Upper lobe of right lung (tissue), 1 donor: ENCODE data around the gene ASIC2. TPM values are rescaled to one million over a fixed set of nuclear protein-coding genes. Genes with fewer than 3 reads are reported as not detected.

Experiments
- ATAC-seq: fragments of 200-7000 bp; cut with Tn5 transposase; one replicate; pipeline ENCODE4 v1.9.1; 2020; ENCODE audit warnings: mild to moderate bottlenecking, moderate library complexity
- DNase-seq: peaks from one replicate; pipeline ENCODE4 v3.0.0-alpha.2; 2020
- H3K27ac ChIP-seq: fragments of 200-600 bp; one replicate; pipeline ENCODE4 v1.8.0; 2022
- H3K27me3 ChIP-seq: fragments of 200-600 bp; one replicate; pipeline ENCODE4 v1.8.0; 2022; ENCODE audit warnings: mild to moderate bottlenecking
- H3K36me3 ChIP-seq: fragments of 200-600 bp; one replicate; pipeline ENCODE4 v1.8.0; 2022
- H3K4me1 ChIP-seq: fragments of 200-600 bp; one replicate; pipeline ENCODE4 v1.8.0; 2022
- H3K4me3 ChIP-seq: fragments of 200-600 bp; one replicate; pipeline ENCODE4 v1.8.0; 2022; ENCODE audit warnings: mild to moderate bottlenecking
- H3K9me3 ChIP-seq: fragments of 200-600 bp; one replicate; pipeline ENCODE4 v1.8.0; 2022
- intact Hi-C: fragments of 100-400 bp; cut with DNase I; formaldehyde crosslinking; loops from one replicate; pipeline ENCODE4 v1.11.0; 2022
- total RNA-seq: library from RNA; stranded (reverse); fragmentation: NEBNext Ultra II Directional; extraction: Animal tissue kit (Norgen Biotek cat#: 25700); gene quantifications from one replicate; pipeline ENCODE4 v1.2.1, GENCODE V29; 2021
- TF ChIP-seq, protein P1 (sequence below): fragments of 200-600 bp; IDR thresholded peaks from one replicate; pipeline ENCODE4 v1.8.0; 2022; ENCODE audit warnings: antibody characterized with exemption
- donor health status: DM: no; HTN: yes; CAD: no; lungs with severe emphysema.

ASIC2 gene
- total RNA-seq, 1 donor from 2014 or later, result not detected

DNA sequence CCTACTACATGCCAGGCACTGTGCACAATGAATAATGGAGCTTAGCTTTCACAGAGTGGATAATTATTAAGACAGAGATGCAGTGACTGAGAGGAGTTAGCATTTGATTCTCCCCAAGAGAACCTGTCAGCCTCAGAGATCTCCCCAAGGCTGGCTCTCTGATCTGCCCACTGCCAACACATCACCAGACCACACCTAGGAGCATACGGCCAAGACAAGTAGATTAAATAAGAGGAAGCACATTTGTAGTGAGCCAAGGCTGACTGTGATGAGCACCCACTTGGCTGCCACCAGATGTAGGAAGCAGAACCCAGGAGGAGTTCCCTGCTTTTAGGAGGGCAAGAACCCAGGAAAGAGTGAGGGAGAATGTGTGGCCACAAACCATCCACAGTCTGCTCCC, 171.3 kb downstream of the ASIC2 start:
- DNase-seq (no peak), ATAC-seq (no peak)
- Histone ChIP-seq H3K36me3 (no peaks in the 10 kb centered on the region), H3K27me3 (no peaks in the 10 kb centered on the region), H3K4me1 (no peaks in the 10 kb centered on the region), H3K4me3 (no peak overlapping the region), H3K27ac (no peak overlapping the region), H3K9me3 (no peaks in the 10 kb centered on the region)
- TF ChIP-seq, protein P1, sequence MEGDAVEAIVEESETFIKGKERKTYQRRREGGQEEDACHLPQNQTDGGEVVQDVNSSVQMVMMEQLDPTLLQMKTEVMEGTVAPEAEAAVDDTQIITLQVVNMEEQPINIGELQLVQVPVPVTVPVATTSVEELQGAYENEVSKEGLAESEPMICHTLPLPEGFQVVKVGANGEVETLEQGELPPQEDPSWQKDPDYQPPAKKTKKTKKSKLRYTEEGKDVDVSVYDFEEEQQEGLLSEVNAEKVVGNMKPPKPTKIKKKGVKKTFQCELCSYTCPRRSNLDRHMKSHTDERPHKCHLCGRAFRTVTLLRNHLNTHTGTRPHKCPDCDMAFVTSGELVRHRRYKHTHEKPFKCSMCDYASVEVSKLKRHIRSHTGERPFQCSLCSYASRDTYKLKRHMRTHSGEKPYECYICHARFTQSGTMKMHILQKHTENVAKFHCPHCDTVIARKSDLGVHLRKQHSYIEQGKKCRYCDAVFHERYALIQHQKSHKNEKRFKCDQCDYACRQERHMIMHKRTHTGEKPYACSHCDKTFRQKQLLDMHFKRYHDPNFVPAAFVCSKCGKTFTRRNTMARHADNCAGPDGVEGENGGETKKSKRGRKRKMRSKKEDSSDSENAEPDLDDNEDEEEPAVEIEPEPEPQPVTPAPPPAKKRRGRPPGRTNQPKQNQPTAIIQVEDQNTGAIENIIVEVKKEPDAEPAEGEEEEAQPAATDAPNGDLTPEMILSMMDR, result no peak
- intact Hi-C loops, result no loop called here

DNA sequence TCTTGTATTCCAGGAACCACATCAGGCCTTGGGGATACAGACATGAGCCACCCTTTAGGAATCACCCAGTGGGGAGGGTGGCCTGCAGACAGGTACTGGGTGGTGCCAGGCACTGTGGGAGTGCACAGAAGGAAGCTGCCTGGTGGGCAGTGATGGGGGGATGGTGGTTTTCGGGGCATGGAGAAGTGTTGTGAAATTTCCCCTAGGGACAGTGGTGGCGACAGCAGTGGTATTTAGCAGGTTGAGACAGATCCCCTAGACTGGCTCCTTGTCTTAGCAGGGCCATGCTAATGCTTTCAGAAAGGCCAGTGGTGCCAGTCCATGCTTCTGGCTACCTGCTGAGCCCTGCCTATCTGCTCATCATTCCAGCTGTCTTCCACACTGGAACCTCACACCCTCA, 171.8 kb downstream of the ASIC2 start:
- Histone ChIP-seq H3K4me3 (no peak overlapping the region), H3K4me1 (no peaks in the 10 kb centered on the region), H3K27ac (no peak overlapping the region), H3K9me3 (no peaks in the 10 kb centered on the region), H3K27me3 (no peaks in the 10 kb centered on the region), H3K36me3 (no peaks in the 10 kb centered on the region)
- DNase-seq (no peak), ATAC-seq (no peak)
- intact Hi-C loops, result no loop called here
- TF ChIP-seq, protein P1, result no peak

DNA sequence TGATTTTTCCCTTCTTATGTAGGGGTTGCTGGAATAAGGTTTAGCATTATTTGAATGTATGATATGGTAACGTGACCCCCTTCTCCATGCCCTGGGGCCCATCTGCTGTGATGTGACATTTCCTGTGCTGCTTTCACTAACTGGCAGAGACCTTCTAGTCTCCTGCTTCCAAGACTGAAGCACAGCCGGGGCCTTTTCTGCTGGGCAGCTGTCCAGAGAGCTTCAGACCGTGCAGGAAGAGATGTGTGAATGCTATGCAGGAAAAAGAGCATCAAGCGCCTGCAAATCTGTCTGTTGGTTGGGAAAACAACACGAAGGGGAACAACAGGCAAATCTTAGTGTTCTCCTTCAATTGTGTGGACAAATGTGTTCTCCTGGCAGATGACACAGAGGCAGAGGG, 173.0 kb downstream of the ASIC2 start:
- DNase-seq (no peak), ATAC-seq (no peak)
- Histone ChIP-seq H3K27ac (no peak overlapping the region), H3K4me3 (no peak overlapping the region), H3K9me3 (no peaks in the 10 kb centered on the region), H3K4me1 (no peaks in the 10 kb centered on the region), H3K36me3 (no peaks in the 10 kb centered on the region), H3K27me3 (no peaks in the 10 kb centered on the region)
- intact Hi-C loops, result no loop called here
- TF ChIP-seq, protein P1, result no peak

DNA sequence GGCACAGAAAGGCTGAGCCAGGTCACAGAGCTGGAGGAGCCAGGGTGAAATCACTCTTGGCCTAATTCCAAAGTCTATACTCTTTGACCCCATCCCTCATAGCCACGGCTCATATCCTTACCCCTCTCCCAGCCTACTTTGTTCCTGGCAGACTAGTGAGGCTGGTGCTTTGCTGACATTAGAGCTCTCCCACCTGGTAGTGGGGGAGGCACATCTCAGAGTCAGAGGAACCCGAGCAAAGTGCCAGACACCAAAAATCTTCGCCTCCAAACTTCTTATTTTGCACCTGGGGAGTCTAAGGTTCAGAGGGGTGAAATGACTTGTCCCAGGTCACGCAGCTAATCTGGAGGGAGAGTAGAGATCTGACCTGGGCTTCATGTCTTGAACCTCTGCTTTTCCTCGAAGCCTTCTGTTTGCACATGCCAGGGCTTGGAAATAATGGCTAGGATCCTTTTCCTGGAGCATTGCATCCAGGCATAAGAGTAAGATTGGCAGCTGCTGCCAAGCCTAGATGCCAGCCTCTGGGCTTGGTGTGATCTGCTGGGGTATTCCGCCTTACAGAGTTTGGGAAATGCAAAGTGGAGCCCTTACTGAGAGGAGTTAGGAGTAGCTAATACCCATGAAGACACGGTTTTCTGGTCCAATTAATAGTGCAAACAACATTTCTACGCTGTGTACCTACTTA, 174.6 kb downstream of the ASIC2 start:
- no peak for ATAC-seq
- Histone ChIP-seq H3K27me3 (no peaks in the 10 kb centered on the region), H3K9me3 (no peaks in the 10 kb centered on the region), H3K4me3 (no peak overlapping the region), H3K4me1 (no peaks in the 10 kb centered on the region), H3K27ac (no peak overlapping the region), H3K36me3 (no peaks in the 10 kb centered on the region)
- TF ChIP-seq, protein P1, result no peak
- intact Hi-C loops, result no loop called here
- no peak for DNase-seq

DNA sequence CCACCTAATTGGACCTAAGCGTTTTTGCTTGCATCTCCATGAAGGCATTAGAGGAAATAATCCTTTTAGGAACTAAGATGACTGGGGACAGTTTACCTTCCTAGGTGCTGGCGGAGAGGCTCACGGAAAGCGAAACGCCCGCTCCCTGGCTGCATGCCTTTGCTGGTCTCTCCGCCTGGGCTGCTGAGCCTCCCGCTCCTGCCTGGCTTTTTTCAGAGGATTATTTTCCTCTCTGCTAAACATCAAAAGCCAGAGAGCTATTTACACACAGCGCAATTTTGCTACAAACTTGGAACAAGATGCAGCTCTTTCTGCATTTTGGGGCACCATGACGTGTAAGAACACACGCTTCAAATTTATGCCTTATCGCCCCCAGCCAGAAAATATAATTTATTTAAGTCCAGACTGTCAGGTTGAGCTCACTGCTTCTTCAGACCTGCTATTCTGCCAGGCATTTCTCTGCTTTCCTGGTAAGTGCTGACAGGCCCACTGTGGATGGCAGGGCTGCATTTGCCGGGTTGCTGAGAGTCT, 177.0 kb downstream of the ASIC2 start:
- TF ChIP-seq, protein P1, result no peak
- Histone ChIP-seq H3K9me3 (no peaks in the 10 kb centered on the region), H3K36me3 (no peaks in the 10 kb centered on the region), H3K4me3 (no peak overlapping the region), H3K27me3 (no peaks in the 10 kb centered on the region), H3K4me1 (no peaks in the 10 kb centered on the region), H3K27ac (no peak overlapping the region)
- ATAC-seq (no peak), DNase-seq (no peak)
- intact Hi-C loops, result no loop called here
